Kidney (tissue), 14 donors: Measurements from ENCODE around the gene NOD1. TPM values are rescaled to one million over a fixed set of nuclear protein-coding genes. Genes with fewer than 3 reads are reported as not detected.

Source experiments
- DNase-seq, 5 donors: peaks; one replicate each; pipeline ENCODE4 v3.0.0-alpha.2; 2013 to 2020
- FAIRE-seq: peaks from 2 replicates; lab custom pipeline; 2012; peaks lifted over from hg19 to GRCh38; lab: Jason Lieb, UNC
- H3K27ac ChIP-seq, 2 donors: one replicate each; pipeline ENCODE4 v1.7.0; 2013; ENCODE audit warnings: low read depth in 2 of 2, low read length in 2 of 2, inconsistent platforms in 1 of 2
- H3K27me3 ChIP-seq: one replicate; pipeline ENCODE4 v1.7.1; 2013; ENCODE audit warnings: low read length, inconsistent platforms; ENCODE audit not compliant: control insufficient read depth, insufficient read depth
- H3K36me3 ChIP-seq, 3 donors: one replicate each; pipeline versions ENCODE4 v1.7.0 to v1.7.1; 2013; ENCODE audit warnings: low read length in 3 of 3, control low read depth in 1 of 3, inconsistent platforms in 1 of 3; ENCODE audit not compliant: insufficient read depth in 3 of 3, control insufficient read depth in 2 of 3
- H3K4me1 ChIP-seq, 3 donors: one replicate each; pipeline versions ENCODE4 v1.7.0 to v1.7.1; 2013; ENCODE audit warnings: low read length in 3 of 3, inconsistent platforms in 1 of 3, low read depth in 1 of 3; ENCODE audit not compliant: control insufficient read depth in 2 of 3, insufficient read depth in 2 of 3
- H3K4me3 ChIP-seq, 3 donors: one replicate each; pipeline versions ENCODE4 v1.7.0 to v1.8.1; 2013; ENCODE audit warnings: low read length in 3 of 3, control low read depth in 1 of 3, inconsistent platforms in 1 of 3
- H3K9ac ChIP-seq, 3 donors: one replicate each; pipeline versions ENCODE4 v1.7.0 to v1.7.1; 2013; ENCODE audit warnings: low read length in 3 of 3, control low read depth in 1 of 3, inconsistent platforms in 1 of 3
- H3K9me3 ChIP-seq, 3 donors: one replicate each; pipeline versions ENCODE4 v1.7.0 to v1.7.1; 2013; ENCODE audit warnings: low read length in 3 of 3, control low read depth in 1 of 3, inconsistent platforms in 1 of 3; ENCODE audit not compliant: control insufficient read depth in 2 of 3, insufficient read depth in 1 of 3
- CTCF ChIP-seq: IDR thresholded peaks from 3 replicates; pipeline ENCODE4 v1.5.1; 2012; ENCODE audit warnings: mild to moderate bottlenecking, moderate library complexity, borderline replicate concordance; ENCODE audit not compliant: insufficient read depth; ENCODE audit errors: extremely low read depth
- intact Hi-C: fragments of 100-400 bp; cut with DNase I; formaldehyde crosslinking; loops from one replicate; pipeline ENCODE4 v1.11.1; 2022
- polyA plus RNA-seq: library from polyadenylated mRNA; stranded (reverse); fragments of 350-450 nt; fragmentation: Illumina TruSeq; extraction: RNeasy Lipid Tissue Mini Kit (QIAGEN cat#74804); gene quantifications from one replicate; pipeline ENCODE4 v1.2.3, GENCODE V29; 2014; ENCODE audit warnings: low read depth, low replicate concordance; ENCODE audit not compliant: insufficient read depth
- total RNA-seq: library from RNA; stranded (reverse); fragmentation: NEBNext Ultra II Directional; extraction: Animal tissue kit (Norgen Biotek cat#: 25700); gene quantifications from one replicate; pipeline ENCODE4 v1.2.1, GENCODE V29; 2021
- donor health status: control.
- donor health status: control.
- donor health status: control.
- donor health status: control.
- donor health status: control.
- donor health status: DM: yes; HTN: yes; CAD: no.
- donor health status: Normal renal cell carcinoma (clear cell type).

Gene NOD1
- total and polyA plus RNA-seq, 2 donors from 2014 or later: 3.8 to 15.6 TPM

GRCh38 chr7:30525429-30525828 lies 46.8 kb upstream of the NOD1 start:
- no peak overlapping the region for H3K4me3 ChIP-seq
- peaks cover 0 to 5% (median 2%) of the 10 kb centered on the region in 3 donors for H3K4me1 ChIP-seq
- no peak for FAIRE-seq
- no peak for DNase-seq
- H3K36me3 ChIP-seq: no peaks in the 10 kb centered on the region
- no peaks in the 10 kb centered on the region for H3K27me3 ChIP-seq
- peaks cover 0 to under 1% (median 0%) of the 10 kb centered on the region in 3 donors for H3K9me3 ChIP-seq
- H3K27ac ChIP-seq: no peak overlapping the region
- no peak for TF ChIP-seq CTCF
- intact Hi-C loops: no loop called here
- no peak overlapping the region for H3K9ac ChIP-seq

DNA sequence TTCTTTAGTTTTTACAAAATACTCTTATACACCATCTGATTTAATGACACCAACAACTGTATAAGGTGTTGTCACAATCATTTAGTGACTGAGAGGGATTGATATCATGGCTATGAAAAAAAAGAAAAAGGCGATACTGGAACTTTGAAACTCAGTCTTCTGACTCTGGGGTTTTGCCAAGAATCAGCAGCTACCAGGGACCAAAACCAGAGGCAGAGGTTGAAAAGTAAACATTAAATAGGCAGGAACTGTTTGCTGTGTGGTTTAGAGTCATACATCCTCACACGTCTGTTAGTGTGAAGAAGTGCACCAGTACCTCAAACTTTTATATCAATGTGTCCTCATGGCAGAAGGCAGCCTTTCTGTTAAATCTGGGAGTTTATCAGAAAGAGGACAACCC lies 46.0 kb upstream of the NOD1 start:
- Histone ChIP-seq H3K27me3 (no peaks in the 10 kb centered on the region), H3K4me3 (no peak overlapping the region), H3K27ac (no peak overlapping the region), H3K9me3 (no peaks in the 10 kb centered on the region), H3K36me3 (no peaks in the 10 kb centered on the region), H3K9ac (no peak overlapping the region), H3K4me1 (peaks cover 0 to 5% (median 2%) of the 10 kb centered on the region in 3 donors)
- no peak for FAIRE-seq
- intact Hi-C loops: no loop called here
- no peak for TF ChIP-seq CTCF
- DNase-seq: no peak

DNA sequence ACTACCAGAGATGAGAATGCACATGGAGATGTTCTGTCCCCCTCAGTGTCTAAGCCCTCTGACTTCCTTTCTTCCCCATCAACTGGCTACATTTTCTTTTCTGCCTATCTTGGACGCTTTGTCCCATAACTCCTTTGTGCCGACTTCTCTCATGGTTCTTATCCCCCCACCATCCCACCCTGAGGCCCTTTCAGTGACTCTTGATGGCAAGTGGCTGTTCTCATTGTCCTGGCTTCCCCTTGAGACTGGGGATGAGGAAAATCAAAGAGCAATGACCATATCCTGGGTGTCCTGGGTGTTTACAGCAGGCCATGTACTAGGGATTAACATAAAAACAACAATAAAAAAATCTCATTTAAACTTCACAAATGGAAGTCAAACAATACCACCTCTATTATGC lies 44.9 kb upstream of the NOD1 start:
- DNase-seq (no peak), FAIRE-seq (no peak)
- no peaks in the 10 kb centered on the region for H3K9me3 ChIP-seq
- H3K36me3 ChIP-seq: no peaks in the 10 kb centered on the region
- peaks cover 0 to 5% (median 2%) of the 10 kb centered on the region in 3 donors for H3K4me1 ChIP-seq
- H3K27ac ChIP-seq: no peak overlapping the region
- no peak overlapping the region for H3K4me3 ChIP-seq
- intact Hi-C loops: no loop called here
- TF ChIP-seq CTCF: no peak
- no peaks in the 10 kb centered on the region for H3K27me3 ChIP-seq
- H3K9ac ChIP-seq: no peak overlapping the region

DNA sequence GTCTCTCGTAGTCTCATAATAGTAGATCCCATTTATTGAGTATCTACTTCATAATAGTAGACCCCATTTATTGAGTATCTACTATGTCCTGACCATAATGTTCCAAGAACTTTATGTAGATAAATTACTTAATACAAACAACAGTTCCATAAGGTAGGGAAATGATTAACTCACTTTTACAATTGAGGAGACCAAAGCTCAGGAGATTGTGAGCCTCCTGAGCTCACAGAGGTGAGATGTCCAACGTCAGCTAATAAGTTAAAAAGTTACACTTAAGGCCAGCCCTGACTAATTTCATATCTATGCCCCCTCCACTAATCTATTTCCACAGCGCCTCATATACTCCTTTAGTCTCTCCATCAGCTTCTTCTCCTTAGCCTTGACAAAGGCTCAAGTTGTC lies 43.6 kb upstream of the NOD1 start:
- Histone ChIP-seq H3K36me3 (no peaks in the 10 kb centered on the region), H3K27me3 (no peaks in the 10 kb centered on the region), H3K9ac (no peak overlapping the region), H3K4me3 (peak overlapping the region in 1 of 3 donors; percentile 1), H3K9me3 (no peaks in the 10 kb centered on the region), H3K4me1 (peaks cover 0 to 5% (median 2%) of the 10 kb centered on the region in 3 donors), H3K27ac (no peak overlapping the region)
- FAIRE-seq: no peak
- no peak for DNase-seq
- intact Hi-C loops: no loop called here
- TF ChIP-seq CTCF: no peak
